ENCODE measurements around the gene RIPK3.
"Not testable (repeated sequence)": the region's sequence is repeated elsewhere in the genome, so short reads cannot be mapped to it uniquely, and the experiment has no call there.

The RIPK3 gene

DNA sequence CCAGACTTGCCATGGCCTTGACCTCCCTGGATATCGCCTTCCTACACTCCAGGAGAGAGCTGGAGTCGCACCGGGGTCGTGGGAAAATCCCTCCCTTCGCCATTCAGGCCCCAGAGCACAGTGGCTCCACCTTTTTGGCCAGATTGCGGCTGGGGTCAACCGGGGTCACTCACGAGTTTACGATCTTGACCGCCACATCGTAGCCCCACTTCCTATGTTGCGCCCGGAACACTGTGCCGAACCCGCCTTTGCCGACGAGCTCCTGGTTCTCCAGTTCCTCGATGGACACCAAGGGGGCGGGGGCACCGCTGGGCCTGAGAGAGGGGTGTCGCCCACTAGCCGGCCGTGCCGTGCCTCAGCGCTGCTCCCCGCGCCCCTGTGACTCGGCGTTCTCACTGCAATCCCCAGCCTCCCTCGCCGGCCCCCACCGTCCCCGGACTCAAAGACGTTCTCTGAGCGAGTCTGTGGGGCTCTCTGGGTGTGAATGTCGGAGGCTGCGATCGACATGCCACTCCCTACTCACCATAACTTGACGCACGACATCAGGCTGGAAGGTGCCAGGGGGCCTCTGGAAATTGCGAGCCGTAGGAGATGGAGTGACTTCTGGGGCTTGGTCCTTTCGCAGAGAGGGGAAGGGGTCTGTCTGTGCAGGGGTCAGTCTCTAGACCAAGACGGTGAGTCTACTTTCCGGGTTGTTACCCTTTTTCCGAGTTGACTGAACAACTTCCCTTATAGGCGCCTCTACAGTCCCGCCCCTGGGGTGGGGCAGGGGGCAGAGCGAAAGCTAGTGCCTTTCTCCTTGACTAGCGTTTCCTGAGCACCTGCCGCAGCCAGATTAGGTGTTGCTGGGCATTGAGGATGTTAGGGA is at the start of gene RIPK3:
TSS of gene RIPK3 (minus strand) at position 708 of the 868 bp plus-strand sequence. CDS start at position 543, 165 bp downstream.
- TF ChIP-seq, protein P1, sequence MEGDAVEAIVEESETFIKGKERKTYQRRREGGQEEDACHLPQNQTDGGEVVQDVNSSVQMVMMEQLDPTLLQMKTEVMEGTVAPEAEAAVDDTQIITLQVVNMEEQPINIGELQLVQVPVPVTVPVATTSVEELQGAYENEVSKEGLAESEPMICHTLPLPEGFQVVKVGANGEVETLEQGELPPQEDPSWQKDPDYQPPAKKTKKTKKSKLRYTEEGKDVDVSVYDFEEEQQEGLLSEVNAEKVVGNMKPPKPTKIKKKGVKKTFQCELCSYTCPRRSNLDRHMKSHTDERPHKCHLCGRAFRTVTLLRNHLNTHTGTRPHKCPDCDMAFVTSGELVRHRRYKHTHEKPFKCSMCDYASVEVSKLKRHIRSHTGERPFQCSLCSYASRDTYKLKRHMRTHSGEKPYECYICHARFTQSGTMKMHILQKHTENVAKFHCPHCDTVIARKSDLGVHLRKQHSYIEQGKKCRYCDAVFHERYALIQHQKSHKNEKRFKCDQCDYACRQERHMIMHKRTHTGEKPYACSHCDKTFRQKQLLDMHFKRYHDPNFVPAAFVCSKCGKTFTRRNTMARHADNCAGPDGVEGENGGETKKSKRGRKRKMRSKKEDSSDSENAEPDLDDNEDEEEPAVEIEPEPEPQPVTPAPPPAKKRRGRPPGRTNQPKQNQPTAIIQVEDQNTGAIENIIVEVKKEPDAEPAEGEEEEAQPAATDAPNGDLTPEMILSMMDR (IDR thresholded peaks at IDR 0.05; ENCODE audit: low read depth, low read length, missing control alignments): no peak
- H3K4me3 ChIP-seq (ENCODE audit: low read depth, low read length): peak within 1 kb of the TSS; percentile 69
- DNase-seq (ENCODE audit: low read depth): peak; percentile 29

GRCh38 chr14:24389226-24389848 is 49.5 kb upstream of the RIPK3 start:
- H3K4me3 ChIP-seq (ENCODE audit: low read depth, low read length): no peak overlapping the region
- TF ChIP-seq, protein P1 (IDR thresholded peaks at IDR 0.05; ENCODE audit: low read depth, low read length, missing control alignments): no peak
- no peak for DNase-seq (ENCODE audit: low read depth)

DNA sequence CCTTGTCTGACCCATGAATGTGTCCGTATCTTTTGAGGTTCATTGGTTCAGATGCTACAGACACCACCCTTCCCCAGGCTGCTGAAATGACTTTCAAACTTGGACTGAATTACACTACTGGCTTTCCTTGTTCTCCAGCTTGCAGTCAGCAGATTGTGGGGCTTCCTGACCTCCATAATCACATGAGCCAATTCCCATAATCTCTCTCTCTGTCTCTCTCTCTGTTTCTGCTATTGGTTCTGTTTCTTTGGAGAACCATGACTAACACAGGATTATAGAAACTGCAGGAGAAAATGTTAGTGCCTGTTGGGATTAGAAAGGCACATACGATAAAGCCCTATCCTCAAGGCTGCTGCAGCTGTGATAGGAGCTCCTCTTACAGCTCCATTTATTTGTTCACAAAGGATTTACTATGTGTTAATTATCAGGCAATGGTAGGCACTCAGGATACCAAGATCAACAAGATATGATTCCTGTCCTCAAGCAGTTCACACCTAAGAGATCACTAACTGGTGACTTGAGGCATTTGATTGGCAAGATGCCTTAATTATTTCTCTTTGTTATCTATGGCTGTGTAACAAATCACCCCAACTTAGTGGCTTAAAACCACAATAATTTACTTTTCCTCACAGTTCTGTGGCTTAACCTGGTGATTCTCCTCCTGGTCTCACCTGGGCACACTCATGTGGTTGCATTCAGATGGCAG is 48.8 kb upstream of the RIPK3 start:
- H3K4me3 ChIP-seq (ENCODE audit: low read depth, low read length): no peak overlapping the region
- TF ChIP-seq, protein P1 (IDR thresholded peaks at IDR 0.05; ENCODE audit: low read depth, low read length, missing control alignments): no peak
- DNase-seq (ENCODE audit: low read depth): no peak

DNA sequence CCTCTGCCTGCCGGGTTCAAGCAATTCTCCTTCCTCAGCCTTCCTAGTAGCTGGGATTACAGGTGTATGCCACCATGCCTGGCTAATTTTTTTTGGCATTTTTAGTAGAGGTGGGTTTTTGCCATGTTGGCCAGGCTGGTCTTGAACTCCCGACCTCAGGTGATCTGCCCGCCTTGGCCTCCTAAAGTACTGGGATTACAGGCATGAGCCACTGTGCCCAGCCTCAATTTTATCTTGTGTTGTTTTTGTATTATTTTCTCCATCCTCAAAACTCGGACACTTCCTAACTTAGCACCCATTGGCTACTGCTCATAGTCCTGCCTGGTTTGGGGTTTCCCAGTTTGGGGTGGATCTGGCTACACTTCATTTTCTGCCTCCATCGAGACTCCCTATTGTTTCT is 47.8 kb upstream of the RIPK3 start:
- DNase-seq (ENCODE audit: low read depth); H3K4me3 ChIP-seq (ENCODE audit: low read depth, low read length): not testable (repeated sequence)

GRCh38 chr14:24387009-24387345 is 47.2 kb upstream of the RIPK3 start:
- H3K4me3 ChIP-seq (ENCODE audit: low read depth, low read length): no peak overlapping the region
- no peak for DNase-seq (ENCODE audit: low read depth)
- TF ChIP-seq, protein P1 (IDR thresholded peaks at IDR 0.05; ENCODE audit: low read depth, low read length, missing control alignments): no peak

- TF ChIP-seq, protein P1 (IDR thresholded peaks at IDR 0.05; ENCODE audit: low read depth, low read length, missing control alignments): no peak
- no peak for DNase-seq (ENCODE audit: low read depth)
- no peak overlapping the region for H3K4me3 ChIP-seq (ENCODE audit: low read depth, low read length)
Measured at GRCh38 chr14:24385524-24385923, 45.7 kb upstream of the RIPK3 start.

- TF ChIP-seq, protein P1 (IDR thresholded peaks at IDR 0.05; ENCODE audit: low read depth, low read length, missing control alignments): no peak
Measured at GRCh38 chr14:24384169-24384568, 44.4 kb upstream of the RIPK3 start.

More at GRCh38 chr14:24384169-24384568, 44.4 kb upstream of the RIPK3 start:
- no peak overlapping the region for H3K4me3 ChIP-seq (ENCODE audit: low read depth, low read length)
- no peak for DNase-seq (ENCODE audit: low read depth)

Data from GM12864 (cell line).